ENCODE results near the gene ZNF565.

ZNF565 gene

DNA sequence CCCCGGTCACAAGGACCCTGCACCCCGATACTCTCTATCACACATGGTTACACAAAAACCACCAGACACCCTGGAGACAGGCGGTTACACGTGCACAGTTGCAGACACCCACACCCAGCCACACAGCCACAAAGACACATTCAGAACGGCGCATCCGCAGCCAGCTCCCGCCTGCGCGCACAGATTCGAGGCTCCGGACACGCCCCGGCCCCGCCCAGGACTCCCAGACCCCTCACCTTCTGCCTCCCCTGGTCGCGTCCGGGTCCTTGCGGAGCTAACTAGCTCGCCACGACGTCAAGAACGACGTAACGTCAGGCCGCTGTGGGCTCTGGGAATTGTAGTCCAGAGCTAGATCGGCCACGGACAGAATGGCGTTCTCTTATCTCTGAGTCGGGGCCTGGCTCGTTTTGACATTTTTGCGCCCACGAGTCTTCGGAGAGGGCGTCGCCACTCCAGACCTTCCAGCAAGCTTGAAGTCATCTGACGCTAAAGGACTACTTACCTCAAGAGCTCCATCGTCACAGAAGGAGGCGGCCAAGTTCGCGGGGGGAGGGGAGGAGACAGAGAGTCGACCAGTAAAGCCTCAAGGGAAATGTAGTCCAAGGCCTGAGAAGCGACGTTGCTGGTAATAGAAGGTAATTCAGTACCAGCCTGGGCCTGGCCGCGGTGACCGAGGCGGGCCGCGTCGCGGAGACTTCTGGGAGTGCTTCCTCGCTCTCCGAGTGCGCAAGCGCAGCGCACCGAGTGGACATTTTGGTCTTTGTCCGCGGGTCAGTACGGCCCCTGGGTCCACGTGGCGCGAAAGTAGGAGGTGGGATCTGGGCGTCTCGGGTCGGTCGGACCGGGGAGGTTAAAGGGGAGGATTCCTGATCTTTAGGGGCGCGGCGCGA is at the start of gene ZNF565, which contains the start of gene ZNF146:
Gene ZNF565 (minus strand): TSS at position 280 of the 890 bp plus-strand sequence. CDS start 12,680 bp downstream, outside the sequence.
Gene ZNF146 (plus strand): TSS at position 721 of the 890 bp plus-strand sequence. CDS start 21,335 bp downstream, outside the sequence.
- peak within 1 kb of the TSS; percentile 72 to 83 (median 78) for H3K4me3 ChIP-seq

DNA sequence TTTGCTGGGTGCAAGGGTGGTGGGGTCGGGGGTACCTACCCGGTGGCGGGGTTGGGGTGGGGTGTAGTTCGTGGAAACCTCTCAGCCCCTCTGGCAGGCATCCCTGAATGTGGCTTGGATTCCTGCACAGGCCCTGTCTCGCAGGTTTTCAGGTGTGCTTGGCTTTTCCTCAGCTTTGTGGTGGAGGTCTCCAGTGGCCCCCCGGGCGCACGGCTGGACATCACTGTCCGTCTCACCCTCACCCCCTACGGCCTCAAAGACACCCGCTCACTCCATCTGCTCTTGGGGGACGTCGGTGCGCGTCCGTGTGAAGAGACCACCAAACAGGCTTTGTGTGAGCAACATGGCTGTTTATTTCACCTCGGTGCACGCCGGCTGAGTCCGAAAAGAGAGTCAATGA is 44.7 kb upstream of the ZNF565 start:
- H3K4me3 ChIP-seq: no peak overlapping the region
- no peaks in the 10 kb centered on the region for H4K20me1 ChIP-seq
- TF ChIP-seq Cebpa-rat (IDR thresholded peaks at IDR 0.05): no peak
- H3K4me1 ChIP-seq: no peaks in the 10 kb centered on the region
- H3K36me3 ChIP-seq: peaks cover 0 to 14% (median 0%) of the 10 kb centered on the region in 11 experiments; a peak in 9 of 22 replicates
- no peak overlapping the region for H3K4me2 ChIP-seq
- H3K9ac ChIP-seq: no peak overlapping the region
- H3K27ac ChIP-seq: no peak overlapping the region
- peaks cover 0 to 14% (median 8%) of the 10 kb centered on the region in 11 experiments; a peak in 14 of 22 replicates for H3K27me3 ChIP-seq
- peaks cover 0 to 36% (median 14%) of the 10 kb centered on the region in 11 experiments; a peak in 13 of 22 replicates for H3K9me3 ChIP-seq (replicated peaks in 1 of 11)

More for the DNA sequence above, at the start of gene ZNF565, which contains the start of gene ZNF146:
- TF ChIP-seq Cebpa-rat (IDR thresholded peaks at IDR 0.05): no peak
- H3K36me3 ChIP-seq: peaks cover 13 to 35% (median 33%) of the 10 kb centered on the region in 11 experiments
- H3K9me3 ChIP-seq (replicated peaks in 1 of 11): 0 out of 22 replicates have a peak, but pooled peaks cover 0 to 3% (median 0%) of the 10 kb centered on the region in 11 experiments
- peaks cover 6 to 36% (median 33%) of the 10 kb centered on the region in 11 experiments; a peak in 21 of 22 replicates for H4K20me1 ChIP-seq
- peaks cover 30 to 46% (median 37%) of the 10 kb centered on the region in 10 experiments for H3K4me1 ChIP-seq
- peak within 1 kb of the TSS; percentile 86 to 99 (median 95) for H3K4me2 ChIP-seq
- no peaks in the 10 kb centered on the region for H3K27me3 ChIP-seq
- H3K9ac ChIP-seq: peak within 1 kb of the TSS; percentile 90 to 100 (median 96)
- H3K27ac ChIP-seq: peak within 1 kb of the TSS; percentile 91 to 100 (median 97)

DNA sequence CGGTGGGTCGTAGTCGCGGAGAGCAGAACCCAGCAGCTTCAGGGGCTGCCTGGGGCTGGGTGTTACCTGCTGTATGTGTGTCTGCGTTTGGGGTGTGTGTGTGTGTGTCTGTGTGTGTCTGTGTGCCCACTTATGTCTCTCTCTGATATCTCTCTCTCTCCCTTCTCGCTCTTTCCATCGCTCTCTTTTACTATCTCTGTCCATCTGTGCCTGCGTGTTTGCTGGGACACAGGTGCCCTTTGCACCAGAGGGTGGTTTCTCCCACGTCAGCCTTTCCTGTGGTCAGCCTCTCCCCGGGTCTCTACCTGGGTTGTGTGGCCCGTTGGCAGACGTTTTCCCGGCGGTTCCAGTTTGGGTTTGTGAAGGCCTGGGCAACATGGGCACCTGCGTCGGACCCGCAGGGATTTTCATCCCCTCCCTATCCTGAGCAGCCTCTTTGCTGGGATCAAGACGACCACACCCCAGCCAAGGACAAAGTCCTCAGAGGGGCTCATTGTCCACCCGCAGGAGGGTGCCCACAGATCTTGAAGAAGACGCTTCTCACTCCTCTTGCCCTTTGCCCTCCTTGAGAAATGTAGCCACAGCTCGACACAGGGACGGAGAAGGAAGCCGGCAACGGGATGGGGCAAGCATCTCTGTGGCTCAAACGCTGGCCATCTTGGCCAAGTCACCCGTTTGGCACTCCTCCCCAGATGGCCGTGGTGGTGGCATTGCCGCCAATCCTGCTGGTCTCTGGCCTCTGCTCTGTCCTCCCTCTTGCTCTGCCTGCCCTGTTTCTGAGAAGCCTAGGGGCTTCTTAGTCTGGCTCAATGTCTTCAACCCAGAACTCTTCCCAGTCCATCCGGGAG is 43.8 kb upstream of the ZNF565 start:
- Histone ChIP-seq H3K9me3 (replicated peaks in 1 of 11) (peaks cover 0 to 36% (median 14%) of the 10 kb centered on the region in 11 experiments; a peak in 13 of 22 replicates), H3K36me3 (peaks cover 0 to 14% (median 0%) of the 10 kb centered on the region in 11 experiments; a peak in 9 of 22 replicates), H4K20me1 (no peaks in the 10 kb centered on the region), H3K9ac (peak overlapping the region in 9 of 11 experiments; percentile 62 to 79 (median 74); a peak in 13 of 22 replicates), H3K4me1 (no peaks in the 10 kb centered on the region), H3K4me3 (peak overlapping the region; percentile 53 to 71 (median 61); a peak in 19 of 20 replicates), H3K4me2 (peak overlapping the region; percentile 49 to 84 (median 66); a peak in 21 of 22 replicates), H3K27me3 (peaks cover 0 to 14% (median 8%) of the 10 kb centered on the region in 11 experiments; a peak in 14 of 22 replicates), H3K27ac (no peak overlapping the region)
- no peak for TF ChIP-seq Cebpa-rat (IDR thresholded peaks at IDR 0.05)

DNA sequence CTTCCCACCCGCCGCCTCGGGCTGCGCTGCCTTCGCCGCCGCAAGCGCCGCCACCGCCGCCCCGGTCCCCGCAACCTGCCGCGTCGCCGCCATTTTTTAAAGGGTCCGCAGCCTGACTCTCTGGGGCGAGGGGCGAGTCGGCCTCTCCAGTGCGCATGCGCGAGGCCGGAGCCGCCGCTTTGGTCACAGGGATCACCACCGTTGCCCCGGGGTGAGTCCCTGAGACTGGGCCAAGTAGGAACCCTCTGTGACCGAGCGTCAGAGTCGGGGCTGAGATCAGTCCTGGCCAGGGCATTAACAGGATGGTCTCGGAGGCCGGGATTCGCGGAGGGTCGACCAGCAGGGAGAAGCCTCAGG is 43.0 kb upstream of the ZNF565 start:
- Histone ChIP-seq H3K27ac (peak overlapping the region in 9 of 11 experiments; percentile 22 to 53 (median 38); a peak in 13 of 22 replicates), H3K27me3 (peaks cover 0 to 14% (median 8%) of the 10 kb centered on the region in 11 experiments; a peak in 14 of 22 replicates), H3K4me2 (peak overlapping the region; percentile 49 to 84 (median 66)), H4K20me1 (no peaks in the 10 kb centered on the region), H3K4me3 (peak overlapping the region; percentile 53 to 71 (median 61)), H3K36me3 (peaks cover 0 to 14% (median 0%) of the 10 kb centered on the region in 11 experiments; a peak in 9 of 22 replicates), H3K9me3 (replicated peaks in 1 of 11) (peaks cover 0 to 36% (median 14%) of the 10 kb centered on the region in 11 experiments; a peak in 13 of 22 replicates), H3K9ac (peak overlapping the region; percentile 54 to 79 (median 74)), H3K4me1 (no peaks in the 10 kb centered on the region)
- TF ChIP-seq Cebpa-rat (IDR thresholded peaks at IDR 0.05): no peak

DNA sequence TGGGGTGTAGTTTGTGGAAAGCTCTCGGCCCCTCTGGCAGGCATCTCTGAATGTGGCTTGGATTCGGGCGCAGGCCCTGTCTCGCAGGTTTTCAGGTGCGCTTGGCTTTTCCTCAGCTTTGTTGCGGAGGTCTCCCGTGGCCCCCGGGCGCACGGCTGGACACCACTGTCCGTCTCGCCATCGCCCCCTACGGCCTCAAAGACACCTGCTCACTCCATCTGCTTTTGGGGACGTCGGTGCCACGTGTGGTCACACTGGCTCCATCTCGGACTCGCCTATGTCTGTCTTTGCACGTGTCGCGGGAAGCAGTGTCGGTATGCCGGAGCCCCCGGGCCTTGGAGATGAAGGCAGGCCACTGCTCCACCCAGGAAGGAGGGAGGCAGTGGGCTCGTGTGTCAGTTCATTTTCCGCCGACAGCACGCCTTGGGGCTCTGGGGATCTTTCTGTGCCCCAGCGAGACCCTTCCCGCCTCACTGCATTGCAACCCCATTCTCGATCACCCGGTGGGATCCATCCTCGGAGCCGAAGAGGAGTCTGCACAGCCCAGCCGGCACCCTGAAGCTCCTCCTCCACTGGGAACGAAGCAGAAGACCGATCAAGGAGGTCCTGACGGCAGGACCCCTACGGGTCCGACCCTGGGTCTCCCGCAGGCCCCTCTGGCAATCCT is 42.5 kb upstream of the ZNF565 start:
- Histone ChIP-seq H3K9ac (peak overlapping the region; percentile 54 to 79 (median 74)), H3K36me3 (peaks cover 0 to 14% (median 0%) of the 10 kb centered on the region in 11 experiments; a peak in 9 of 22 replicates), H4K20me1 (no peaks in the 10 kb centered on the region), H3K27ac (peak overlapping the region in 9 of 11 experiments; percentile 22 to 53 (median 38); a peak in 12 of 22 replicates), H3K4me1 (no peaks in the 10 kb centered on the region), H3K4me3 (peak overlapping the region; percentile 53 to 71 (median 61)), H3K27me3 (peaks cover 0 to 14% (median 8%) of the 10 kb centered on the region in 11 experiments; a peak in 14 of 22 replicates), H3K9me3 (replicated peaks in 1 of 11) (peaks cover 0 to 36% (median 14%) of the 10 kb centered on the region in 11 experiments; a peak in 13 of 22 replicates), H3K4me2 (peak overlapping the region; percentile 49 to 84 (median 66))
- no peak for TF ChIP-seq Cebpa-rat (IDR thresholded peaks at IDR 0.05)

DNA sequence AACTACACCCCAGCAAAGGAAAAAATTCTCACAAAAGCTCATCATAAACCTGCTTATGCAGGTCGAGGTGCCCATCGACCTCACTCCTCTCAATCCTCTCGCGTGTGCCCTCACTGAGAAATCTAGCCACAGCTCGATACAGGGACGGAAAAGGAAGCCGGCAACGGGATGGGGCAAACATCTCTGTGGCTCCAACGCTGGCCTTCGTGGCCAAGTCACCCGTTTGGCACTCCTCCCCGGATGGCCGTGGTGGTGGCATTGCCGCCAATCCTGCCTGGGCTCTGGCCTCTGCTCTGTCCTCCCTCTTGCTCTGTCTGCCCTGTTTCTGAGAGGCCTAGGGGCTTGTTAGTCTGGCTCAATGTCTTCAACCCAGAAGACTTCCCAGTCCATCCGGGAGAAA is 41.6 kb upstream of the ZNF565 start:
- TF ChIP-seq Cebpa-rat (IDR thresholded peaks at IDR 0.05): no peak

DNA sequence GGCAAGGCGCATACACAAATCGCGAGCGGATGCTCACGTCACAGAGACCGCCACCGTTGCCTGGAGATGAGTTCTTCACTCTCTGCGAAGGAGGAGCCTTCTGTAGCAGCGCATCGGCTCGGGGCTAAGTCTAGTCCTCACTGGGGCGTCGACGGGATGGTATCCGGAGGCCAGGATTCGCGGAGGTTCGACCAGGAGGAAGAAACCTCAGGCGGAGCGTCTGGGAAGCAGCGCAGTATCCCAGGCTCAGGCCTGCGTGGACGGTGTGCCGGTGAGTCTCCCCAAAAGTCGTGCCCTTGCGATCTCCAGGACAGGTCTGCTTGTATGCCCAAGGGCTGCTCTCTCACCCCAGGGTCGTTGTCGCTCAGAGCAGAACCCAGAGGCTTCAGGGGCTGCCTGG is 40.9 kb upstream of the ZNF565 start:
- H4K20me1 ChIP-seq: no peaks in the 10 kb centered on the region
- H3K36me3 ChIP-seq: peaks cover 0 to 14% (median 0%) of the 10 kb centered on the region in 11 experiments; a peak in 9 of 22 replicates
- peaks cover 0 to 36% (median 14%) of the 10 kb centered on the region in 11 experiments; a peak in 13 of 22 replicates for H3K9me3 ChIP-seq (replicated peaks in 1 of 11)
- TF ChIP-seq Cebpa-rat (IDR thresholded peaks at IDR 0.05): no peak
- no peak overlapping the region for H3K9ac ChIP-seq
- H3K4me3 ChIP-seq: no peak overlapping the region
- H3K4me1 ChIP-seq: peaks cover 0 to 10% (median 3%) of the 10 kb centered on the region in 10 experiments; a peak in 11 of 20 replicates
- no peak overlapping the region for H3K27ac ChIP-seq
- no peak overlapping the region for H3K4me2 ChIP-seq
- peaks cover 0 to 14% (median 8%) of the 10 kb centered on the region in 11 experiments; a peak in 14 of 22 replicates for H3K27me3 ChIP-seq

More for the DNA sequence above, 41.6 kb upstream of the ZNF565 start:
- Histone ChIP-seq H3K4me1 (peaks cover 0 to 6% (median 1%) of the 10 kb centered on the region in 10 experiments; a peak in 11 of 20 replicates), H3K9ac (no peak overlapping the region), H3K4me2 (no peak overlapping the region), H4K20me1 (no peaks in the 10 kb centered on the region), H3K27me3 (peaks cover 0 to 14% (median 8%) of the 10 kb centered on the region in 11 experiments; a peak in 14 of 22 replicates), H3K9me3 (replicated peaks in 1 of 11) (peaks cover 0 to 36% (median 14%) of the 10 kb centered on the region in 11 experiments; a peak in 13 of 22 replicates), H3K27ac (no peak overlapping the region), H3K36me3 (peaks cover 0 to 14% (median 0%) of the 10 kb centered on the region in 11 experiments; a peak in 9 of 22 replicates), H3K4me3 (no peak overlapping the region)
